OCI-LY7 (cell line): ENCODE results near the gene PITPNB. TPM values are rescaled to one million over a fixed set of nuclear protein-coding genes. Genes with fewer than 3 reads are reported as not detected.

Experiments used
- BruUV-seq: library from RNA; stranded (reverse); fragments of 400-500 nt; replicated peaks from 2 replicates; lab custom pipeline; 2021; lab: Mats Ljungman, UMichigan
- CTCF ChIA-PET: fragments of 300-600 bp; sonication (Branson Sonifier 250); formaldehyde crosslinking; loops from one replicate; lab custom pipeline; 2022; ENCODE audit warnings: antibody characterized with exemption; ENCODE audit not compliant: unreplicated experiment; lab: Charles Lee
- POLR2A ChIA-PET: fragments of 300-600 bp; sonication (Branson Sonifier 250); formaldehyde crosslinking; loops from one replicate; lab custom pipeline; 2022; ENCODE audit warnings: antibody characterized with exemption; lab: Charles Lee
- DNase-seq: peaks from one replicate; pipeline ENCODE4 v3.0.0-alpha.2; 2015; ENCODE audit warnings: low spot score
- H2AFZ ChIP-seq: fragments of 200-600 bp; sonication (generic), shearing (Covaris generic); 2 replicates; pipeline ENCODE4 v1.6.1; 2014; ENCODE audit warnings: mild to moderate bottlenecking, antibody characterized with exemption, low read length, moderate library complexity
- H3K27ac ChIP-seq: fragments of 200-600 bp; sonication (generic); 2 replicates; pipeline ENCODE4 v1.5.1; 2014; ENCODE audit warnings: mixed run types, low read depth, mild to moderate bottlenecking, moderate library complexity, low read length, inconsistent platforms; ENCODE audit not compliant: poor library complexity, severe bottlenecking
- H3K36me3 ChIP-seq: fragments of 200-600 bp; sonication (generic); 2 replicates; pipeline ENCODE4 v1.6.1; 2014; ENCODE audit warnings: mild to moderate bottlenecking, antibody characterized with exemption, low read length, moderate library complexity, mixed read lengths; ENCODE audit not compliant: insufficient read depth
- H3K4me1 ChIP-seq: fragments of 200-600 bp; sonication (generic); 2 replicates; pipeline ENCODE4 v1.5.1; 2014; ENCODE audit warnings: mild to moderate bottlenecking, low read length; ENCODE audit not compliant: insufficient read depth, poor library complexity, severe bottlenecking
- H3K4me2 ChIP-seq: fragments of 200-600 bp; sonication (generic); 2 replicates; pipeline ENCODE4 v1.6.1; 2014; ENCODE audit warnings: mild to moderate bottlenecking, low read length
- H3K4me3 ChIP-seq: fragments of 200-600 bp; sonication (generic); 2 replicates; pipeline ENCODE4 v1.5.1; 2014; ENCODE audit warnings: mild to moderate bottlenecking, low read depth, low read length; ENCODE audit not compliant: poor library complexity, severe bottlenecking
- H3K79me2 ChIP-seq: fragments of 200-600 bp; sonication (generic); 2 replicates; pipeline ENCODE4 v1.6.1; 2016; ENCODE audit warnings: low read depth, mild to moderate bottlenecking, low read length, moderate library complexity, mixed read lengths; ENCODE audit not compliant: insufficient read depth
- H3K9me2 ChIP-seq: fragments of 200-600 bp; sonication (generic); 2 replicates; pipeline ENCODE4 v1.6.1; 2016; ENCODE audit warnings: mild to moderate bottlenecking, low read length, mixed read lengths; ENCODE audit not compliant: insufficient read depth
- H3K9me3 ChIP-seq: fragments of 200-600 bp; sonication (generic); 2 replicates; pipeline ENCODE4 v1.6.1; 2014; ENCODE audit warnings: mild to moderate bottlenecking, mixed run types, low read length, mixed read lengths
- H4K20me1 ChIP-seq: fragments of 200-600 bp; sonication (generic); 2 replicates; pipeline ENCODE4 v1.6.1; 2014; ENCODE audit warnings: mild to moderate bottlenecking, antibody characterized with exemption, low read length, moderate library complexity, mixed read lengths; ENCODE audit not compliant: insufficient read depth
- EZH2phosphoT487 ChIP-seq: fragments of 200-600 bp; sonication (generic); IDR thresholded peaks from 2 replicates; pipeline ENCODE4 v1.6.1; 2018; ENCODE audit warnings: low read depth, borderline replicate concordance, mild to moderate bottlenecking, mixed run types, antibody characterized with exemption, low read length, moderate library complexity, mixed read lengths
- intact Hi-C: fragments of 100-400 bp; cut with micrococcal nuclease; formaldehyde crosslinking; loops from one replicate; pipeline ENCODE4 v1.10.0; 2022; ENCODE audit not compliant: unreplicated experiment
- total RNA-seq, 2 experiments: library from RNA; depleted of rRNA in 1 of 2; stranded (reverse); fragments of >200 nt in 1 of 2; shearing (Covaris generic) in 1 of 2; gene quantifications; 2 replicates each; pipeline ENCODE4 v1.2.3, GENCODE V29; 2014 to 2022
- TF ChIP-seq, protein P1 (sequence below): fragments of 200-600 bp; sonication (generic); conservative IDR thresholded peaks from 2 replicates; pipeline ENCODE4 v1.5.1; 2014; ENCODE audit warnings: mild to moderate bottlenecking, antibody characterized with exemption, low read length, moderate library complexity, mixed read lengths

PITPNB gene
- total RNA-seq, 2 experiments from 2014 or later, result 21.8 to 97.4 TPM

DNA sequence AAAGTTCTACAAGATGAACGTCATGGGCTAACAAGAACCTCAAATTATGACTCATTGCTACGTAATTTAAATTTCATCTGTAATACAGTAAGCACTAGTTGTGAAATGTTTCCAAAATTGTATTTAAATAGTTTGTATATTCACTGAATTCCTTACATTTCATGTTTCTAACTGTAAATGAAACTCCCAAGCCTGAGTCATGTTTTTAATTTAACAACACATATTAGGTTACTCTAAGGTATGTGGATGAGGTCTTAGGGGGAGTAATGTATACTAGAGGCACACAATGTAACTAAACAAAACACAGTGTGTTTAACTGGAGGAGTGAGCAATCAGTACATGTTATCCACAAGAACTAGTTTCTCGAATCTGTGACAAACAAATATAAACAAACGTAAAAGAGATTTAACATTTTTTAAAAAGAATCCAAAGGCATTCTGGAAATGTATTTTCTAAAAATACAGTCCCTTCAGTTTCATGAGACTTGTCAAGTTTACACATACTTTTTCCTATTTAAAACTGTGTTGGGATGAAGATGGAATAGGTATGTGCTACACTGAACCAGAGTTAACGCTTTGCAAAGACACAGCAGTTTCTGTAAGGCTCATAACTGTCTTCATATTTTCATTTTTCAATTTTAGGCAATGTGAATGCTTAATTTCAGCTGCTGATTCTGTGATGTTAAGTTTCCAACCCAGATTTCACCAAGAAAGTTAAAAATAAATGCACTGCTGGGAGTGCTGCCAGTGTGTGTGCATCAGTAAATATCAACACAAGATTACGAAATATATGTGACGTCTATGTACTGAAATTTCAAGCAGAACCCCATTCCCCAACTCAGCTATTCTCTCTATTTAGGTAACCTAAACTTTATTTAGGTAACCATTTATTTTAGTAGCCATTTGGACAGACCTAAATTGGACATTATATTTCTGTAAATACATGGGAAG lies 52.6 kb downstream of the PITPNB start:
- intact Hi-C loops, result no loop called here
- Histone ChIP-seq H4K20me1 (peaks cover 4% of the 10 kb centered on the region), H3K79me2 (no peaks in the 10 kb centered on the region), H3K9me2 (no peaks in the 10 kb centered on the region), H3K9me3 (no peaks in the 10 kb centered on the region), H3K4me3 (no peak overlapping the region), H3K36me3 (peaks cover 95% of the 10 kb centered on the region), H3K4me1 (peaks cover 12% of the 10 kb centered on the region), H2AFZ (no peak overlapping the region), H3K27ac (no peak overlapping the region), H3K4me2 (no peak overlapping the region)
- CTCF ChIA-PET, result no interaction called here
- BruUV-seq, result no TSS peak
- no peak for DNase-seq
- POLR2A ChIA-PET, result no interaction called here
- no peak for TF ChIP-seq EZH2phosphoT487
- TF ChIP-seq, protein P1, sequence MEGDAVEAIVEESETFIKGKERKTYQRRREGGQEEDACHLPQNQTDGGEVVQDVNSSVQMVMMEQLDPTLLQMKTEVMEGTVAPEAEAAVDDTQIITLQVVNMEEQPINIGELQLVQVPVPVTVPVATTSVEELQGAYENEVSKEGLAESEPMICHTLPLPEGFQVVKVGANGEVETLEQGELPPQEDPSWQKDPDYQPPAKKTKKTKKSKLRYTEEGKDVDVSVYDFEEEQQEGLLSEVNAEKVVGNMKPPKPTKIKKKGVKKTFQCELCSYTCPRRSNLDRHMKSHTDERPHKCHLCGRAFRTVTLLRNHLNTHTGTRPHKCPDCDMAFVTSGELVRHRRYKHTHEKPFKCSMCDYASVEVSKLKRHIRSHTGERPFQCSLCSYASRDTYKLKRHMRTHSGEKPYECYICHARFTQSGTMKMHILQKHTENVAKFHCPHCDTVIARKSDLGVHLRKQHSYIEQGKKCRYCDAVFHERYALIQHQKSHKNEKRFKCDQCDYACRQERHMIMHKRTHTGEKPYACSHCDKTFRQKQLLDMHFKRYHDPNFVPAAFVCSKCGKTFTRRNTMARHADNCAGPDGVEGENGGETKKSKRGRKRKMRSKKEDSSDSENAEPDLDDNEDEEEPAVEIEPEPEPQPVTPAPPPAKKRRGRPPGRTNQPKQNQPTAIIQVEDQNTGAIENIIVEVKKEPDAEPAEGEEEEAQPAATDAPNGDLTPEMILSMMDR, result no peak

DNA sequence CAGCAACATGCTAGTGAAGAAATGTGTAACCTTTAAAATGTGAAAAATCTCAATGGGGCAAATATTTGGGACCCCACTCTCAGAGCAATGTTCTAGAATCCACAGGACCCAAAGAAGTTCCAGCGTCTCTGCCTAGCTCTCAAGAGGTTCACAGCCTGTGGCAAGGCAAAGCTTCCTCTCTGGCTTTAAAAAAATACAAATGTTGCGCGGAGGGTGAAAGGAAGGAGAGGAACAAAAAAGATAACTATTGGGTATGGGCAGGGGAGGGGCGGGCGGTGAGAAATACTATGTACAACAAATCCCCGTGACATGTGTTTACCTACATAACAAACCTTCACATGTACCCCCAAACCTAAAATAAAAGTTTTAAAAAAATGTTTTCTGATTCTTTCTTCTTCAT lies 53.6 kb downstream of the PITPNB start:
- Histone ChIP-seq H3K9me3 (no peaks in the 10 kb centered on the region), H4K20me1 (peaks cover 4% of the 10 kb centered on the region), H3K9me2 (no peaks in the 10 kb centered on the region), H3K27ac (no peak overlapping the region), H3K4me2 (no peak overlapping the region), H3K4me1 (peaks cover 12% of the 10 kb centered on the region), H2AFZ (no peak overlapping the region), H3K4me3 (no peak overlapping the region), H3K36me3 (peaks cover 92% of the 10 kb centered on the region), H3K79me2 (no peaks in the 10 kb centered on the region)
- DNase-seq, result no peak
- intact Hi-C loops, result no loop called here
- TF ChIP-seq, protein P1, result no peak
- no peak for TF ChIP-seq EZH2phosphoT487
- CTCF ChIA-PET, result no interaction called here
- POLR2A ChIA-PET, result interaction anchor here (1.0 kb wide), 1 partner anchor 34 kb away, joined by 3 read pairs; no protein-coding TSS in a partner anchor
- no TSS peak for BruUV-seq

DNA sequence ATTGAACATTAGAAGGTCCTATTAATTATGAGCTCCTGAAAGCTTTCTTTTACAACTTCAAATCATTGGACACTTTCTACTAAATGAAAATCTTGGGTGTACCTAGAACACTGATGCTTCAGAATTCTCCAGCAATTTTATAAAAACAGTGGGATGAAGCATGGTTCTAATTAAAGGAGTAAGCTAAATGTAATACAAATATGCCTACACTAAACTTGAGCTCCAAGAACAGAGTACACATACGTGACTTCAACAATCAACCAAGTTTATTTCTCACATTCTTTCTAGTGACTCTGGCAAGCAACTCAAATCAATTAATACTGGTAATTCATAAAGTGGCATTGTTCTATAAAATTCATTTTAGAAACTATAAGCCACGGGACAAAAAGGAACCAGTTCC lies 55.5 kb downstream of the PITPNB start:
- ChIA-PET POLR2A (interaction anchor here (0.5 to 1.2 kb wide), 3 partner anchors 12 to 101 kb away, joined by 3 to 5 read pairs (median 4); no protein-coding TSS in a partner anchor), CTCF (no interaction called here)
- Histone ChIP-seq H3K79me2 (no peaks in the 10 kb centered on the region), H3K4me1 (no peaks in the 10 kb centered on the region), H2AFZ (no peak overlapping the region), H3K4me2 (no peak overlapping the region), H3K27ac (no peak overlapping the region), H3K9me2 (no peaks in the 10 kb centered on the region), H3K36me3 (peaks cover 92% of the 10 kb centered on the region), H4K20me1 (peaks cover 4% of the 10 kb centered on the region), H3K4me3 (no peak overlapping the region), H3K9me3 (no peaks in the 10 kb centered on the region)
- DNase-seq, result no peak
- no peak for TF ChIP-seq EZH2phosphoT487
- TF ChIP-seq, protein P1, result no peak
- intact Hi-C loops, result no loop called here
- no TSS peak for BruUV-seq
